ENCODE results near the gene TRIP10. TPM values are rescaled to one million over a fixed set of nuclear protein-coding genes. Genes with fewer than 3 reads are reported as not detected.

Gene TRIP10
- total RNA-seq, 1 donor from 2014 or later, result 16.7 TPM

DNA sequence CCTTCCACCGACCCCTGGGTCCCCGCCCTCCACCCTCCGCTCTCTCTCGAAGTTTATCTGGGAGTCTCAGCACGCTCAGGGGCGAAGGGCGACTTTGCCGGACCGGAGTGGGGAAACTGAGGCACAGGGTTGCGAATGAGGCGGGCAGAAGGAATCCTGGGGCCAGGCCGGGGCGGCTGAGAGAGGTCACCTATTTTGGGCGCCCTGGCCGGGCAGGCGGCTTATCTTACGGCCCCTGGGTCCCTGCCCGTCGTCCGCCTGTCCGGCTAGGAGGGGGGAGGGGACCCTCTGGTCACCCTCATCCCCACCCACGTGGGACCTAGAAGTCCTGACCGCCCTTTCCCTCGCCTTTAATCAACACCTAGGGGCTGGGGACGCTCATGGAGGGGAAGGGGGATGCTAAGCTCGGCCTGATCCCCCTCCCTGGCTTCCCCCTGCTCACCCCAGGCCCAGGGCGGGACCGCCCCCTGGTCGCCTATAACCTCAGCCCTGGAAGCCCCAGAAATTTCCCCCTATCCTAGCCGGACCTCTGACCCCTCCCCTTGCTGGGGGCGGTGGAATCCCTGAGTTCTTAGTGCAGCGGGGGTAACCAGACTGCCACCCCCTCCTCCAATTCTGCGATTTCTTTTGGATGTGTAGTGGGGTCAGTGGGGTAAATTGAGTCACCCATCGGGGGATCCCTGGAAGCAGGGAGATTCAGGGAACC lies 556 bp downstream of the TRIP10 start:
- TF ChIP-seq, protein P1, sequence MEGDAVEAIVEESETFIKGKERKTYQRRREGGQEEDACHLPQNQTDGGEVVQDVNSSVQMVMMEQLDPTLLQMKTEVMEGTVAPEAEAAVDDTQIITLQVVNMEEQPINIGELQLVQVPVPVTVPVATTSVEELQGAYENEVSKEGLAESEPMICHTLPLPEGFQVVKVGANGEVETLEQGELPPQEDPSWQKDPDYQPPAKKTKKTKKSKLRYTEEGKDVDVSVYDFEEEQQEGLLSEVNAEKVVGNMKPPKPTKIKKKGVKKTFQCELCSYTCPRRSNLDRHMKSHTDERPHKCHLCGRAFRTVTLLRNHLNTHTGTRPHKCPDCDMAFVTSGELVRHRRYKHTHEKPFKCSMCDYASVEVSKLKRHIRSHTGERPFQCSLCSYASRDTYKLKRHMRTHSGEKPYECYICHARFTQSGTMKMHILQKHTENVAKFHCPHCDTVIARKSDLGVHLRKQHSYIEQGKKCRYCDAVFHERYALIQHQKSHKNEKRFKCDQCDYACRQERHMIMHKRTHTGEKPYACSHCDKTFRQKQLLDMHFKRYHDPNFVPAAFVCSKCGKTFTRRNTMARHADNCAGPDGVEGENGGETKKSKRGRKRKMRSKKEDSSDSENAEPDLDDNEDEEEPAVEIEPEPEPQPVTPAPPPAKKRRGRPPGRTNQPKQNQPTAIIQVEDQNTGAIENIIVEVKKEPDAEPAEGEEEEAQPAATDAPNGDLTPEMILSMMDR (IDR thresholded peaks at IDR 0.05; ENCODE audit: partially characterized antibody, unreplicated experiment), result no peak
- H3K27me3 Mint-ChIP-seq (ENCODE audit: unreplicated experiment), result peaks cover 11% of the 10 kb centered on the region
- no peak overlapping the region for H3K27ac Mint-ChIP-seq (ENCODE audit: unreplicated experiment)
- peaks cover 15% of the 10 kb centered on the region for H3K9me3 Mint-ChIP-seq (ENCODE audit: unreplicated experiment)
- peak overlapping the region; percentile 83 for H3K4me3 Mint-ChIP-seq (ENCODE audit: unreplicated experiment)
- peaks cover 19% of the 10 kb centered on the region for H3K4me1 Mint-ChIP-seq (ENCODE audit: low read depth, unreplicated experiment)
- DNase-seq, result no peak
- no peaks in the 10 kb centered on the region for H3K36me3 Mint-ChIP-seq (ENCODE audit: unreplicated experiment)

DNA sequence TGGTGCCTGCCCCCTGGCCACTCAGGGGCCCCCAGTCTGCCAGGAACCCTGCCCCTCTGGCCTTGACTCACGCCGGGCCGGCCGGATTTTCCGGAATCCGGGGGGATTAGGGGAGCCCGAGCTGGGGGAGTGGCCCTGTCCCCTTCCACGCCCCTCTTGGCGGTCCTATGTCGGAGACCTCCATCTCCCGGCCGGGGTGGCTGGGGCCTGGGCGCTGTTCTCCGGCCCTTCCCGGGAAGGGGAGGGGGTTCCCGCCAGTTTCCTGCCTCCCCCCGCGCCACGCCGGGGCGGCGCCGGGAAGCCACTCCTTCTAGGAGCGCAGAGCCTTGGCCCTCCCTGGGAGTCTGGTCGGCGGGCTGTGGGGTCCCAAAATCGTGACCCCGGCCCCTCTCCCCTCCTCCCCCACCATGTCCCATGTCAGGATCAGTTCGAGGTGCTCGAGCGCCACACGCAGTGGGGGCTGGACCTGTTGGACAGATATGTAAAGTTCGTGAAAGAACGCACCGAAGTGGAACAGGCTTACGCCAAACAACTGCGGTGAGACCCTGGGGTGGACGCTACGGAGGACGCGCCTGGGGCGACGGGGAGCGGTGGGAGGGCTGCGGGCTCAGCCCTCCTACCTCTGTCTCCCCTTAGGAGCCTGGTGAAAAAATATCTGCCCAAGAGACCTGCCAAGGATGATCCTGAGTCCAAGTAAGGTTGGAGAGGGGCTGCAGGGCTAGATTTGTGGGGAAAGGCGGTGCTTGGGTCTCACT lies 1.3 kb downstream of the TRIP10 start:
- Mint-ChIP-seq H3K36me3 (ENCODE audit: unreplicated experiment) (peaks cover 6% of the 10 kb centered on the region), H3K4me3 (ENCODE audit: unreplicated experiment) (peak overlapping the region; percentile 75), H3K4me1 (ENCODE audit: low read depth, unreplicated experiment) (peaks cover 24% of the 10 kb centered on the region), H3K27ac (ENCODE audit: unreplicated experiment) (no peak overlapping the region), H3K9me3 (ENCODE audit: unreplicated experiment) (peaks cover 17% of the 10 kb centered on the region), H3K27me3 (ENCODE audit: unreplicated experiment) (peaks cover 11% of the 10 kb centered on the region)
- peak; percentile 39 for DNase-seq
- TF ChIP-seq, protein P1 (IDR thresholded peaks at IDR 0.05; ENCODE audit: partially characterized antibody, unreplicated experiment), result no peak

DNA sequence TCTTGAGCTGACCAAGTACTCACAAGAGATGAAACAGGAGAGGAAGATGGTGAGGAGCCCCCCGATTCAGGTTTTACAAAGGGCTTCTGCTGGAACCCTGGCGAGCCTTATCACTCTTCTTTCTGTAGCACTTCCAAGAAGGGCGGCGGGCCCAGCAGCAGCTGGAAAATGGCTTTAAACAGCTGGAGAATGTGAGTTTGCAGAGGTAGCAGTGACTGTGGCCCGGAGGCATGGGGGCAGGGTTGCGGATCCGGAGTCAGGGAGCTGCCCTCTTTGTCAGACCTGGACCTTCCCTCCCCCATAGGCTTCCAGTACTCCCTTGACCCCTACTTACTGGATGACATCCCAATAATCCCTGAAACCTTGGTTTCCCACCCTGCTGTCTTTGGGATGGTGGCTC lies 3.6 kb downstream of the TRIP10 start:
- H3K4me1 Mint-ChIP-seq (ENCODE audit: low read depth, unreplicated experiment), result peaks cover 16% of the 10 kb centered on the region
- TF ChIP-seq, protein P1 (IDR thresholded peaks at IDR 0.05; ENCODE audit: partially characterized antibody, unreplicated experiment), result no peak
- H3K9me3 Mint-ChIP-seq (ENCODE audit: unreplicated experiment), result peaks cover 10% of the 10 kb centered on the region
- no peak overlapping the region for H3K4me3 Mint-ChIP-seq (ENCODE audit: unreplicated experiment)
- H3K36me3 Mint-ChIP-seq (ENCODE audit: unreplicated experiment), result peaks cover 7% of the 10 kb centered on the region
- no peak for DNase-seq
- no peak overlapping the region for H3K27ac Mint-ChIP-seq (ENCODE audit: unreplicated experiment)
- peaks cover 6% of the 10 kb centered on the region for H3K27me3 Mint-ChIP-seq (ENCODE audit: unreplicated experiment)

GRCh38 chr19:6743714-6744380 lies 4.4 kb downstream of the TRIP10 start:
- no peak for DNase-seq
- Mint-ChIP-seq H3K4me1 (ENCODE audit: low read depth, unreplicated experiment) (peaks cover 9% of the 10 kb centered on the region), H3K9me3 (ENCODE audit: unreplicated experiment) (peaks cover 2% of the 10 kb centered on the region), H3K4me3 (ENCODE audit: unreplicated experiment) (peak overlapping the region; percentile 2), H3K27ac (ENCODE audit: unreplicated experiment) (no peak overlapping the region), H3K27me3 (ENCODE audit: unreplicated experiment) (peaks cover 3% of the 10 kb centered on the region), H3K36me3 (ENCODE audit: unreplicated experiment) (peaks cover 7% of the 10 kb centered on the region)
- TF ChIP-seq, protein P1 (IDR thresholded peaks at IDR 0.05; ENCODE audit: partially characterized antibody, unreplicated experiment), result no peak

Data from glutamatergic neuron (in vitro differentiated cells).